Body of pancreas (tissue), 4 donors: ENCODE results near the gene ANKRD34A.

Experiments used
- CTCF ChIP-seq, 7 experiments: fragments of 450-650 bp in 4 of 7; fragments of 200-600 bp in 3 of 7; sonication (generic) in 3 of 7; IDR thresholded peaks; one replicate each; pipeline ENCODE4 v1.5.1; 2016 to 2019; ENCODE audit warnings: antibody characterized with exemption in 7 of 7
- POLR2A ChIP-seq, 3 donors: fragments of 450-650 bp; IDR thresholded peaks; one replicate each; pipeline ENCODE4 v1.6.1; 2016; ENCODE audit warnings: antibody characterized with exemption in 3 of 3, mild to moderate bottlenecking in 2 of 3

GRCh38 chr1:145990249-145990855 lies 26.0 kb upstream of the ANKRD34A start:
- TF ChIP-seq POLR2A (IDR thresholded peaks at IDR 0.05) (peak in 2 of 3 donors; percentile 21 to 38), CTCF (IDR thresholded peaks at IDR 0.05) (peak in 1 of 7 experiments; percentile 1)
